SK-N-MC (cell line): ENCODE measurements around the gene ADD1.

Experiments used
- EZH2 ChIP-seq: fragments of 200-600 bp; sonication (generic); IDR thresholded peaks from one replicate; pipeline ENCODE4 v1.6.1; 2017; ENCODE audit warnings: antibody characterized with exemption
- FOXP2 ChIP-seq: optimal IDR thresholded peaks from 2 replicates; pipeline ENCODE3; 2011; ENCODE audit warnings: mild to moderate bottlenecking, moderate library complexity; ENCODE audit not compliant: insufficient read depth; ENCODE audit errors: extremely low read length, control extremely low read depth
- POLR2AphosphoS5 ChIP-seq: IDR thresholded peaks from 2 replicates; pipeline ENCODE4 v1.6.1; 2012; ENCODE audit warnings: mild to moderate bottlenecking, low read depth, low read length, borderline replicate concordance

GRCh38 chr4:2827071-2827873, 16.4 kb upstream of the ADD1 start:
- TF ChIP-seq EZH2, result no peak
- TF ChIP-seq POLR2AphosphoS5, result no peak
- no peak for TF ChIP-seq FOXP2
